IPS-NIHi11 (cell line): ENCODE measurements around the gene GP9.

Source experiments
- DNase-seq: peaks from one replicate; pipeline ENCODE4 v3.0.0; 2012; ENCODE audit warnings: mixed read lengths, low spot score

GP9 gene

DNA sequence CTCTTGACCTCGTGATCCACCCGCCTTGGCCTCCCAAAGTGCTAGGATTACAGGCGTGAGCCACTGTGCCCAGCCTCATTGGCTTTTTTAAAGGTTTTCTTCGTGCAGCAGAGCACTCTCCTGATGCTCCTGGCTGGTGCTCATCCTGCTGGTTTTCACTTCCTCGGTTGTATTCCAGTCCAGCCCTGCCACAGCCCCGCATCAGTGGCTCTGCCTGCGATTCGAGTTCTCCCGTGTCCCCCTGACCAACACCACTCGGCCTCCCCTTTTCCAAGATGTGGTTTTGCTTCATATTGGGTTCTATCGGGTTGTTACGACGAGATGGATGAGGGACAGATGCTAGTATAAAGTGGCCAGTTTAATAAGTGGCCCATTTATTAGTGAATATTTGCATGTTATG, 31.7 kb upstream of the GP9 start:
- DNase-seq = no peak

DNA sequence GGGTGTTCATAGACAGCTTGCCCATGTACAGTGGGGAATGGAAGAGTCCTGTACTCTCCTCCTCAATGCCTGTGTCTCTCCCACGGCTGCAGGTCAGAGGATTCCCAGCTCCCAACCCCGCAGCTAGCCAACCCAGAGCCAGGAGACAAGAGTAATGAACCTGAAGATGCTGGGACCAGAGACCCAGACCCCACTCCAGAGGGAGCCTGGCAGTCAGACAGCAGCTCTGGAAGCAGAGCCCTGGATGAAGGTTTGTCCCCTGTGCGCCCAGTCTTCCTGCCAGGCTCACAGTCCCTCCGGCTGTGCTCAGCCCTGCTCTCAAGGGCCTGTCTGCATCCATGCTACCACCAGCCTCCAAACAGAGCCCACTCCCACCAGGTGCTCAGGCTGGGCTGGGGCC, 30.0 kb upstream of the GP9 start:
- DNase-seq = no peak

DNA sequence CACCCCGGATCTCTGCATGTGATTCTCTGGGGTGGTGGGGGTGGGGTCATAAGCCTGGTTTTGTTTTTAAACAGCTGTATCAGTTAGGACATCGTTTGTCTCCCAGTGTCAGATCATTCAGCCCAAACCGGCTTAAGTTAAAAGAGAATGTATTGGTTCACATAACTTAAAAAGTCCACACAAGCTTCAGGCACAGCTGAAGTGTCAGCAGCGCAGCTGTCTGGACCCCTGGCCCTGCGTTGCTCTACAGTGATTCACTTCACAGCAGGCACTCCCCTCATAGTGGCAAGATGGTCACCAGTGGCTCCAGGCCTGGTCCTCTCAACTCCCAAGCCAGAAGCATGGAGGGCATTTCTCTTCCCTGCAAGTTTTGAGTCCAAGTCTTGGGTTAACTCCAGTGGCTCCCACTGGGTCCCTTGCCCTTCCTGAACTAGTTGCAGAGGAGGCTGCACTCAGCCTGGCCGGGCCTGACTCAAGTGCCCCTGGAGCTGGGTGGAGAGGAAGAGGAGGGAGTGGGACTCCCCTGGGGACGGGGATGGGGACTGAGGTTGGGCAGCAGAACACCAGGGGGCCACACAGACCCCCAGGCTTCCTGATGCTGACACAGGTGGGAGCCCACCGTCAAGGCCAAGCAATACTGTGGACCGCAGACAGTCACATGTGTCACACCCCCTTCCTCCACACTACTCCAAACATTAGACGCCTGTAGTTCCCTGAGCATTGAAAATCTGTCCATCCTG, 28.9 kb upstream of the GP9 start:
- DNase-seq = no peak

GRCh38 chr3:129032716-129033115, 27.9 kb upstream of the GP9 start:
- DNase-seq = no peak

- no peak for DNase-seq
These were observed 27.4 kb upstream of the GP9 start for GRCh38 chr3:129033151-129033550.

- DNase-seq = no peak
These were observed 26.8 kb upstream of the GP9 start for GRCh38 chr3:129033633-129034321.

GRCh38 chr3:129034642-129035041, 25.9 kb upstream of the GP9 start:
- peak; percentile 67 for DNase-seq

GRCh38 chr3:129035360-129036221, 25.0 kb upstream of the GP9 start:
- no peak for DNase-seq

- no peak for DNase-seq
These were observed 24.1 kb upstream of the GP9 start for GRCh38 chr3:129036222-129037092.

- DNase-seq = no peak
These were observed 23.5 kb upstream of the GP9 start for GRCh38 chr3:129037093-129037419.

DNA sequence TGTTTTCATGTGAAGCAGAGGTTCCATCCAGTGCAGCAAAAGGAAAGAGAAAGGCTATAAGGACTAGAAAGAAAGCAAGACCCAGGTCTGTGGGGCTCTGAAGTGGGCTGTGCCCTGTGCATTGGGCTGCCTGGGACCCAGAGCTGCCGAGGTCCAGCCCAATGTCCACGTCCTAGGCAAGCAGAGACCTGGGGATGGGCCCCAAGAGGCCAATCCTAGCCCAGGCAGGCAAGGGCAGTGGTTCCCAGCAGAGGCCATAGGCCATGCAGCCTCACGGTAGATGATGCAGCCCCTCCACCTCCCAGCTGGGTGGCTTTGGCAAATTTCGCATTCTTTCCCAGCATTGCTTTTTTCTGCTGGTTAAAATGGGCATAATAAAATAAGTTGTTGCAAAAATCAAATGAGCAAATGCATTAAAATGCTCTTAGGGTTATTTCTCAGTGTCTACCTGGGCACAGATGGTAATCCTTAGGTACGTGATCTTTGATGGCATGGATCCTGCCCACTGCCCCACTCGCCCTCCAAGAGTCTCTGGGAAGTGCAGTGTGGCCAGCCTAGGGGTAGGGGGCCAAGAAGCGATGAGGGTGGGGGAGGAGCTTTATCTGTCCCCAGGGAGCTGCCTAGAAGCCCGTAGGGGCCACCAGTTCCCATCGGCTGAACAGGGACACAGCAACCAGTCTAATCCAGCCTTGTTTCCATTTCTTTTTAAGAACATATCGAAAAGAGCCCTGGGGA, 22.3 kb upstream of the GP9 start:
- no peak for DNase-seq

GRCh38 chr3:129039271-129040038, 21.1 kb upstream of the GP9 start:
- no peak for DNase-seq

- DNase-seq = no peak
These were observed 20.6 kb upstream of the GP9 start for GRCh38 chr3:129040039-129040336.

DNA sequence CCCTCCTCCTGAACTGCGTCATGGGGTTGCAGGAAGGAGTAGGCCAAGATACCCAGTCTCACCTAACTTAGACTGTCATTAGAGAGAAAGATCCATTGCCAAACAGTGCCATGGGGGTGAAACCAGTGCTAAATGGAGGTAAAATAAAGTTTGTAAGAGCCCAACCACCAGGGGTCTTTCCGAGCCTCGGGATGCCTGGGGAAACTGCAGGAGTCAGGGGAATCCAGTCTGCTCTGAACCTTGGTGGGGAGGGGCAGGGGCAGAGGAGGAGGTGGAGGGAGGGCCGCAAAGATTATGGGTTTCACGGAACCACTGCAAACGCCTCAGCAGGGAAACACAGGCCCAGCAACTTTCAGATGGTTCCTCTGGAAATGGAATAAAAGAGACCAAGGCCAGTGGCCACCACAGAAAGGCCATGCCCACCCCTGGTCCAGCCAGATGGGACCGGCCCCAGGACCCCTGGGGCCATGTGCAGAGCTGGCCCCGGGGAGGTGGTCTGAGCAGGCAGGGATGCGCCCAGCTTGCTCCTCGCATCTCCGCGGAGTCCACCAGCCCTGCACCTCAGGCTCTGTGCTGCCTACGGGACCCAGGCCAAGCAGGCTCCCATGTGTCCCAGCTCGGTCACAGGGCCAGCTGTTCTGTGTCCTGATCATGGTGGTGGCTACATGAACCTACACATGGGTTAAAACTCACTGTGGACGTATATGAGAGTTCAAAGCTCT, 19.8 kb upstream of the GP9 start:
- DNase-seq = no peak

DNA sequence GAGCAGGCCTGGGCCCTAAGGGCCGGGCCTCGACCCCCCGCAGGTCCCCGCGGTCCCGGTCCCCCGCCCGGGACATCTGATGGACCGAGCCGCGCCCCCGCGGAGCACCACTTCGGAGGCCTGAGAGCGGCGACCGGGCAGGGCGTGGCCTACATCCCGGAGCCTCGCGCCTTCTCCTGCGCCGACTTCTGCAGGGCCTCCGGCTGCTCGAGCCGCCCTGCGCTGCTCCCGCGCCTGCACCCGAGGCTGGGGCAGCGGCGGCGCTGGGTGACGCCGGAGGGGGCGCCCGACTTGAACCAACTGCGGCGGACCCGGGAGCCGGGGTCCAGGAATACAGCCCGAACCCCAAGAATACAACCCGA, 14.9 kb upstream of the GP9 start:
- DNase-seq = peak; percentile 71

DNA sequence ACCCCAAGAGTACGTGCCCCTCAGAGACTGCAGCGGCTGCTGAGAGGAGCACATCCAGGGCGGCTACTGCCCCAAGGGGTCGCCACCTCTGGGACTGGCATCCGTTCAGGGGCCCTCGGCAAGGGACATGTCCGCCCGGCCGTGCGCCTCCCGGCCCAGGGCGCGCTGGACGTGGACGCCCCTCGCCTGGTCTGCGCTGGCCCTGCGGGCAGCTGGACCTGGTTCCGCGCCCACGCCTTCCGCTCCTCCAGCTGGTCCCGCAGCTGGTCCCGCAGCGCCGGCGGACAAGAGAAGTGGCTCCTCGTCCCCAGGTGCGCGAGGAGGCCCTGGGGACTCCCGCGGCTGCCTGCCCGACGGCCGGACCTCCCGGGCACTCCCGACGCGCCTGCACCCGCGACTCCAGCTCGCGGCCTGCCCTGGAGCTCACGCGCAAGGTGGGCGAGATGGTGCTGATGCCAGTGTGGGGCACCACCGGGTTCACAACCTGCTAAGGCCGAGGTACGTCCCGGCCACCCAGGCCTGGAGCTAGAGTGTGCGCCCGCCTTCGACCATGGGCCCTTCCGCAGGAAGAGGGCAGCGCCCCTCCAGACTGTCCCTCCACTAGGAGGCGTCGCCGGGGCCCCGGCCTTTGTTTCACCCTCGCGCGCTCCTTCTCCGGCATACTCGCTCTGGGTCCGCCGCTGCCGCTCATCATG, 14.4 kb upstream of the GP9 start:
- DNase-seq = peak; percentile 84

- DNase-seq = no peak
These were observed 13.6 kb upstream of the GP9 start for GRCh38 chr3:129046732-129047552.

DNA sequence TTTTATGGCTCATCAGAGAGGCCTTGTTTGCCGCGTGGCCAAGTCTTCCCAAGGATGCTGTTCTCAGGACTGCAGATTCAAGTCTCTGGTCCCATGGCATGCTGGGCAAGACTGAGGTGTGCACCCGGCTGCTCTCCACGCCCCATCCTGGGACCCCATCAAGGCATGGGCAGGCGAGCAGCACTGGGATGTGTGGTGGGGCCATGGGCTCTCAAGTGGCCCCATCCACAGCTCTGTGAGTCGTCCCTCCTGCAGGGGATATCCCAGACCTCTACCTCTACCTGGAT, 13.1 kb upstream of the GP9 start:
- no peak for DNase-seq
